Measurements from ENCODE around the gene SCARF2. TPM values are rescaled to one million over a fixed set of nuclear protein-coding genes. Genes with fewer than 3 reads are reported as not detected.

The SCARF2 gene
- total and polyA plus RNA-seq, 11 donors: 1.5 to 10.1 (median 2.8) TPM

- peak in 1 of 5 donors; percentile 42 for DNase-seq
These were observed 5.4 kb downstream of the SCARF2 start for GRCh38 chr22:20432244-20432686.

GRCh38 chr22:20431511-20432192, 6.0 kb downstream of the SCARF2 start:
- Histone ChIP-seq H3K36me3 (peaks cover 0 to 29% (median 9%) of the 10 kb centered on the region in 9 donors), H3K27ac (no peak overlapping the region), H3K9me3 (no peaks in the 10 kb centered on the region), H3K4me1 (peaks cover 0 to 42% (median 16%) of the 10 kb centered on the region in 12 donors), H3K27me3 (peaks cover 0 to 43% (median 5%) of the 10 kb centered on the region in 9 donors), H3K4me3 (peak overlapping the region in 6 of 12 donors; percentile 3 to 62 (median 23))
- no peak for ATAC-seq
- TF ChIP-seq POLR2A (IDR thresholded peaks at IDR 0.05) (no peak), CTCF (IDR thresholded peaks at IDR 0.05) (no peak)
- intact Hi-C loops (cut with DNase I): no loop called here
- peak in 1 of 5 donors; percentile 66 for DNase-seq
- 41 to 72% (median 58%) methylated on average over 28 to 50 of the region's 50 CpGs for WGBS, 4 donors

More at GRCh38 chr22:20432244-20432686, 5.4 kb downstream of the SCARF2 start:
- no peak overlapping the region for H3K4me3 ChIP-seq
- peaks cover 0 to 48% (median 16%) of the 10 kb centered on the region in 12 donors for H3K4me1 ChIP-seq
- peaks cover 0 to 27% (median 9%) of the 10 kb centered on the region in 9 donors for H3K36me3 ChIP-seq
- no peaks in the 10 kb centered on the region for H3K9me3 ChIP-seq
- TF ChIP-seq CTCF (IDR thresholded peaks at IDR 0.05): no peak
- no peak for TF ChIP-seq POLR2A (IDR thresholded peaks at IDR 0.05)
- intact Hi-C loops (cut with DNase I): no loop called here
- peaks cover 0 to 46% (median 5%) of the 10 kb centered on the region in 9 donors for H3K27me3 ChIP-seq
- H3K27ac ChIP-seq: no peak overlapping the region
- ATAC-seq: no peak
- 57 to 92% (median 87%) methylated on average over 3 of the region's 3 CpGs for WGBS, 4 donors

- Histone ChIP-seq H3K36me3 (peaks cover 0 to 30% (median 9%) of the 10 kb centered on the region in 9 donors), H3K9me3 (no peaks in the 10 kb centered on the region), H3K27ac (no peak overlapping the region), H3K4me1 (peaks cover 0 to 35% (median 12%) of the 10 kb centered on the region in 12 donors), H3K4me3 (peak overlapping the region in 6 of 12 donors; percentile 3 to 62 (median 23)), H3K27me3 (peaks cover 0 to 42% (median 4%) of the 10 kb centered on the region in 9 donors)
- intact Hi-C loops (cut with DNase I): no loop called here
- ATAC-seq (peak in 3 of 4 donors; percentile 38 to 70 (median 65)), DNase-seq (peak in 2 of 5 donors; percentile 57 to 79)
- 22 to 59% (median 38%) methylated on average over 56 to 94 of the region's 94 CpGs for WGBS, 4 donors
- TF ChIP-seq POLR2A (IDR thresholded peaks at IDR 0.05) (no peak), CTCF (IDR thresholded peaks at IDR 0.05) (peak in 10 of 12 donors; percentile 4 to 44 (median 18))
These were observed 6.7 kb downstream of the SCARF2 start for GRCh38 chr22:20430720-20431510.
